Epithelial cell of esophagus (primary cell): ENCODE measurements around the gene TTBK2.

ENCODE experiments used
- DNase-seq: peaks from one replicate; pipeline ENCODE4 v3.0.0; 2010; ENCODE audit warnings: low read depth
- H3K4me3 ChIP-seq: 2 replicates; pipeline ENCODE4 v1.5.1; 2011; ENCODE audit warnings: mild to moderate bottlenecking, low read length, control low read depth
- CTCF ChIP-seq: IDR thresholded peaks from 2 replicates; pipeline ENCODE4 v1.5.1; 2011; ENCODE audit warnings: low read depth, mild to moderate bottlenecking, low read length, control low read depth, inconsistent platforms; ENCODE audit not compliant: insufficient read depth; ENCODE audit errors: missing control alignments

Gene TTBK2

GRCh38 chr15:42742149-42742548, 178.4 kb downstream of the TTBK2 start:
- TF ChIP-seq CTCF: no peak

GRCh38 chr15:42741710-42742109, 178.9 kb downstream of the TTBK2 start:
- DNase-seq: no peak
- H3K4me3 ChIP-seq: no peak overlapping the region
- no peak for TF ChIP-seq CTCF

More at GRCh38 chr15:42742149-42742548, 178.4 kb downstream of the TTBK2 start:
- DNase-seq: no peak
- no peak overlapping the region for H3K4me3 ChIP-seq

- DNase-seq: peak; percentile 48
- peak overlapping the region; percentile 60 for H3K4me3 ChIP-seq
- peak; percentile 42 for TF ChIP-seq CTCF
Measured at GRCh38 chr15:42737529-42738328, 182.8 kb downstream of the TTBK2 start.

GRCh38 chr15:42736793-42737528, 183.6 kb downstream of the TTBK2 start, which contains the start of gene CDAN1:
Gene CDAN1 (minus strand): TSS chr15:42737128. CDS start chr15:42737102, 26 bp downstream.
- DNase-seq: peak; percentile 83
- TF ChIP-seq CTCF: no peak
- peak within 1 kb of the TSS; percentile 71 for H3K4me3 ChIP-seq

GRCh38 chr15:42736178-42736792, 184.3 kb downstream of the TTBK2 start:
- peak overlapping the region; percentile 71 for H3K4me3 ChIP-seq
- no peak for DNase-seq
- TF ChIP-seq CTCF: no peak

- DNase-seq: no peak
- H3K4me3 ChIP-seq: peak overlapping the region; percentile 71
- TF ChIP-seq CTCF: no peak
Measured at GRCh38 chr15:42735382-42736165, 185.0 kb downstream of the TTBK2 start.
